Measurements from ENCODE around the gene CEP97. TPM values are rescaled to one million over a fixed set of nuclear protein-coding genes. Genes with fewer than 3 reads are reported as not detected.
A peak's percentile ranks its signal among the peaks of the same experiment; 100 is the strongest.
"Not testable (repeated sequence)": the region's sequence is repeated elsewhere in the genome, so short reads cannot be mapped to it uniquely, and the experiment has no call there.

CEP97 gene
- total RNA-seq, 1 experiment from 2014 or later = 9.2 TPM

- H3K27me3 ChIP-seq (ENCODE audit: control insufficient read depth, insufficient read depth, low read length); H3K36me3 ChIP-seq (replicated peaks; ENCODE audit: control insufficient read depth, insufficient read depth, low read length); H3K4me3 ChIP-seq (ENCODE audit: insufficient read depth, low read depth, low read length); DNase-seq: not testable (repeated sequence)
Observed at GRCh38 chr3:101691685-101692671, 32.4 kb upstream of the CEP97 start.

GRCh38 chr3:101693540-101693939 is 30.9 kb upstream of the CEP97 start:
- H3K36me3 ChIP-seq (replicated peaks; ENCODE audit: control insufficient read depth, insufficient read depth, low read length); H3K27me3 ChIP-seq (ENCODE audit: control insufficient read depth, insufficient read depth, low read length); H3K4me3 ChIP-seq (ENCODE audit: insufficient read depth, low read depth, low read length); DNase-seq: not testable (repeated sequence)

DNA sequence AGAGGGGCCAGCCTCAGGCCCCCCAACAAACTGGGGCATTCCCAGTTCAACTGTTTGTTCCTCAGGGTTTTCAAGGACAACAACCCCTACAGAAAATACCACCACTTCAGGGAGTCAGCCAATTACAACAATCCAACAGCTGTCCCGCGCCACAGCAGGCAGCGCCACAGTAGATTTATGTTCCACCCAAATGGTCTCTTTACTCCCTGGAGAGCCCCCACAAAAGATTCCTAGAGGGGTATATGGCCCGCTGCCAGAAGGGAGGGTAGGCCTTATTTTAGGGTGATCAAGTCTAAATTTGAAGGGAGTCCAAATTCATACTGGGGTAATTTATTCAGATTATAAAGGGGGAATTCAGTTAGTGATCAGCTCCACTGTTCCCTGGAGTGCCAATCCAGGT is 29.6 kb upstream of the CEP97 start:
- not testable (repeated sequence) for H3K36me3 ChIP-seq (replicated peaks; ENCODE audit: control insufficient read depth, insufficient read depth, low read length); H3K27me3 ChIP-seq (ENCODE audit: control insufficient read depth, insufficient read depth, low read length); H3K4me3 ChIP-seq (ENCODE audit: insufficient read depth, low read depth, low read length); DNase-seq

GRCh38 chr3:101695779-101696372 is 28.5 kb upstream of the CEP97 start:
- Histone ChIP-seq H3K4me3 (ENCODE audit: insufficient read depth, low read depth, low read length) (no peak overlapping the region), H3K36me3 (replicated peaks; ENCODE audit: control insufficient read depth, insufficient read depth, low read length) (no peaks in the 10 kb centered on the region), H3K27me3 (ENCODE audit: control insufficient read depth, insufficient read depth, low read length) (no peaks in the 10 kb centered on the region)
- DNase-seq = peak; percentile 21

DNA sequence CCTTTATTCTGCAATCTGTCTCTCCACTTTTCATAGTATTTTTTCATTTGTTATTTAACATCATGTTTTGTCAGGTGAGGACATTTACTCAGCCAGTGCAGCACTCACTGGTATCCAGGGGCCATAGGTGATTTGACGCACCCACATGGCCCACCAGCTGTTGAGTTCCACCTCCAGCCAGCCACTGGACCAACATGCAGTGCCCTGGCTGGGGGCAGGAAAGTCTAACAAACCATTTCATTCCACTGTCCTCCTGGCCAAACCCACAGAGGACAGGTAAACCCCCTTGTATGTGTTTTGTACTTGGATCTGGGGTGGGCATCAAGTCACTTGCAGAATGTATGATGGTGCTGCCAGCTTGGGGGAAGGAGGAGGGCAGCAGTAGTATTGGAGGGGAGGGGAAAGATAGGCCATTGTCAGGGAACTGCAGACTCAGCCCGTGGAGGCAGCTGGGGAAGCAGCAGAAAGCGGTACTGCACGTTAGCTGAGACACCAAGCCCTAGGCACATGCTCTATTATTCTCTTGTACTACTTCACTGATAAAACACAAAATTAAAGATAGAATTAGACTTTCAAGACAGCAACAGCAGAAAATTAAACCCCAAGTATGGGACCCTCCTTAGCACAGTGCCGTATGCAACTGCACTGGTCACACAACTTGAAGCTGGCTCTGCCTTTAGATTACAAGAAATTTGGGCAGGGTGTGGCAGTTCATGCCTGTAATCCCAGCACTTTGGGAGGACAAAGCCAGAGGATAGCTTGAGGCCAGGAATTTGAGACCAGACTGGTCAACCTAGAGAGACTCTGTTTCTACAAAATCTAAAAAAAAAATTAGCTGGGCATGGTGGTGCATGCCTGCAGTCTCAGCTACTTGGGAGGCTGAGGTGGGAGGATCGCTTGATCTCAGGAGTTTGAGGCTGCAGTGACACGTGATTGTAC is 22.4 kb upstream of the CEP97 start:
- H3K36me3 ChIP-seq (replicated peaks; ENCODE audit: control insufficient read depth, insufficient read depth, low read length) = no peaks in the 10 kb centered on the region
- H3K27me3 ChIP-seq (ENCODE audit: control insufficient read depth, insufficient read depth, low read length) = no peaks in the 10 kb centered on the region
- DNase-seq = no peak
- no peak overlapping the region for H3K4me3 ChIP-seq (ENCODE audit: insufficient read depth, low read depth, low read length)

DNA sequence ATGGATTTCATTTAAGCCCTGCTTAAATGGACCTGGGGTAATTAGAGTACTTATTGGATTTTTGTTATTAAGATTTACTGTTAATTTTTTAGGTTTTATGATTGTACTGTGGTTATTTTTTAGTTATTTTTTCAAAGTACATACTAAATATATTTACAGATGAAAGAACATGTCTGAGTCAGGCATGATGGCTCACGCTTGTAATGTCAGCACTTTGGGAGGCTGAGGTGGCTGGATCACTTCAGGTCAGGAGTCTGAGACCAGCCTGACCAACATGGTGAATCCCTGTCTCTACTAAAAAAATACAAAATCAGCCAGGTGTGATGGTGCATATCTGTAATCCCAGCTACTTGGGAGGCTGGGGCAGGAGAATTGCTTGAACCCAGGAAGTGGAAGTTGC is 21.7 kb upstream of the CEP97 start:
- DNase-seq = no peak
- H3K27me3 ChIP-seq (ENCODE audit: control insufficient read depth, insufficient read depth, low read length) = no peaks in the 10 kb centered on the region
- H3K4me3 ChIP-seq (ENCODE audit: insufficient read depth, low read depth, low read length) = no peak overlapping the region
- no peaks in the 10 kb centered on the region for H3K36me3 ChIP-seq (replicated peaks; ENCODE audit: control insufficient read depth, insufficient read depth, low read length)

GRCh38 chr3:101703169-101703568 is 21.2 kb upstream of the CEP97 start:
- Histone ChIP-seq H3K27me3 (ENCODE audit: control insufficient read depth, insufficient read depth, low read length) (no peaks in the 10 kb centered on the region), H3K36me3 (replicated peaks; ENCODE audit: control insufficient read depth, insufficient read depth, low read length) (no peaks in the 10 kb centered on the region), H3K4me3 (ENCODE audit: insufficient read depth, low read depth, low read length) (no peak overlapping the region)
- no peak for DNase-seq

- not testable (repeated sequence) for H3K4me3 ChIP-seq (ENCODE audit: insufficient read depth, low read depth, low read length); DNase-seq
Observed at GRCh38 chr3:101704639-101705038, 19.8 kb upstream of the CEP97 start.

DNA sequence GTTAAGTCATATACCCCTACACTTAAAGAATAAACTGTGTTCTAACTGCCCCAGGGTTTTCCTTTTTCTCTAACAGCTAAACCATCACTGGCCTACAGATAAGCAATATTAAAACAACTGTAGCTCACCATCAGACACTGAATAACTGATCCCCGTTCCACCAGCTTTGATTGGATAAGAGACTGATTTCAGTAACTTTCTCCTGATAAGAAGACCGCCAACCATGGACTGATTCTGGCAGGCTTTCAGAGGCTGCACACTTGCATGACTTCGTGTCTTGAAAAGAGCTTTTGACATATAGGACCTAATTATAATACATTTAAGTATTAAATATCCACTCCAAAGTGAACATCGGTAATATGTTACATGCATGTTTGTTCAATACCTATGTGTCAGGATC is 15.3 kb upstream of the CEP97 start:
- no peak overlapping the region for H3K4me3 ChIP-seq (ENCODE audit: insufficient read depth, low read depth, low read length)
- H3K27me3 ChIP-seq (ENCODE audit: control insufficient read depth, insufficient read depth, low read length) = no peaks in the 10 kb centered on the region
- H3K36me3 ChIP-seq (replicated peaks; ENCODE audit: control insufficient read depth, insufficient read depth, low read length) = no peaks in the 10 kb centered on the region

More at GRCh38 chr3:101704639-101705038, 19.8 kb upstream of the CEP97 start:
- H3K27me3 ChIP-seq (ENCODE audit: control insufficient read depth, insufficient read depth, low read length); H3K36me3 ChIP-seq (replicated peaks; ENCODE audit: control insufficient read depth, insufficient read depth, low read length): not testable (repeated sequence)

DNA sequence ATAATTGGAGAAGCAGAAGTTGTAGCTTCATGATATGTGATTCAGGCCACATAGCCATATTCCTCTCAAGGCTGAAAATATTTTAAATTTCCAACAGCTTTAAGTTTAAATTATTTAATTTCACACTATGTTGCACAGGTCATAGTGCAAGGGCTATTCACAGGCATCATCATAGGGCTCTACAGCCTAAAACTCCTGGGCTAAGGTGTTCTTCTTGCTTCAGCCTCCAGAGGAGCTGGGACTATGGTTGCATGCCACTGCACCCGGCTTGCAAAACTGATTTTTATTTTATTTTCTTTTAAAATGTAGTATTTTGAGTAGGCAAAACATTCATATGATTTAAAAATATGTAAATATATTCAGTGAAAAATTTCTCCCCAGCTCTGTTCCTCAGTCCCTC is 6.0 kb upstream of the CEP97 start:
- H3K4me3 ChIP-seq (ENCODE audit: insufficient read depth, low read depth, low read length) = no peak overlapping the region
- no peaks in the 10 kb centered on the region for H3K36me3 ChIP-seq (replicated peaks; ENCODE audit: control insufficient read depth, insufficient read depth, low read length)
- no peak for DNase-seq
- no peaks in the 10 kb centered on the region for H3K27me3 ChIP-seq (ENCODE audit: control insufficient read depth, insufficient read depth, low read length)

More for the DNA sequence above, 15.3 kb upstream of the CEP97 start:
- DNase-seq = no peak

DNA sequence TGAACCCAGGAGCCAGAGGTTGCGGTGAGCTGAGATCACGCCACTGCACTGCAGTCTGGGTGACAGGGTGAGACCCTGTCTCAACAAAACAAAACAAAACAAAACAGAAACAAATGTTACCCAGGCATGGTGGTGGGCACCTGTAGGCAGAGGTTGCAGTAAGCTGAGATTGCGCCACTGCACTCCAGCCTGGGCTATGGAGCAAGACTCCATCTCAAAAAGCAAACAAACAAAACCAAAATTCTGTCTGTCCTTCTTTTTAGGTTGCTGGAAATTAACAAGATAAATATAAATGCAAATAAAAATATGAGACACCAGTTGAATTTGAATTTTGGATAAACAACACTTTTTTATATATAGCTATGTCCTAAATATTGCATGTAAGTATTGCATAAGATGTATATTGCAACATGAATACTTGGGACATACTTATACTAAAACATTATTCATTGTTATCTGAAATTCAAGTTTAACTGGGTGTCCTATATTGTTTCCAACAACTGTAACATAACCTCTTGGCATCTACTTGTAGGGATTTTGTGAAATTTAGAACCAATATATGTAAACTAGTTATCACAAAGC is 4.7 kb upstream of the CEP97 start:
- no peaks in the 10 kb centered on the region for H3K36me3 ChIP-seq (replicated peaks; ENCODE audit: control insufficient read depth, insufficient read depth, low read length)
- no peak overlapping the region for H3K4me3 ChIP-seq (ENCODE audit: insufficient read depth, low read depth, low read length)
- no peaks in the 10 kb centered on the region for H3K27me3 ChIP-seq (ENCODE audit: control insufficient read depth, insufficient read depth, low read length)
- DNase-seq = no peak

DNA sequence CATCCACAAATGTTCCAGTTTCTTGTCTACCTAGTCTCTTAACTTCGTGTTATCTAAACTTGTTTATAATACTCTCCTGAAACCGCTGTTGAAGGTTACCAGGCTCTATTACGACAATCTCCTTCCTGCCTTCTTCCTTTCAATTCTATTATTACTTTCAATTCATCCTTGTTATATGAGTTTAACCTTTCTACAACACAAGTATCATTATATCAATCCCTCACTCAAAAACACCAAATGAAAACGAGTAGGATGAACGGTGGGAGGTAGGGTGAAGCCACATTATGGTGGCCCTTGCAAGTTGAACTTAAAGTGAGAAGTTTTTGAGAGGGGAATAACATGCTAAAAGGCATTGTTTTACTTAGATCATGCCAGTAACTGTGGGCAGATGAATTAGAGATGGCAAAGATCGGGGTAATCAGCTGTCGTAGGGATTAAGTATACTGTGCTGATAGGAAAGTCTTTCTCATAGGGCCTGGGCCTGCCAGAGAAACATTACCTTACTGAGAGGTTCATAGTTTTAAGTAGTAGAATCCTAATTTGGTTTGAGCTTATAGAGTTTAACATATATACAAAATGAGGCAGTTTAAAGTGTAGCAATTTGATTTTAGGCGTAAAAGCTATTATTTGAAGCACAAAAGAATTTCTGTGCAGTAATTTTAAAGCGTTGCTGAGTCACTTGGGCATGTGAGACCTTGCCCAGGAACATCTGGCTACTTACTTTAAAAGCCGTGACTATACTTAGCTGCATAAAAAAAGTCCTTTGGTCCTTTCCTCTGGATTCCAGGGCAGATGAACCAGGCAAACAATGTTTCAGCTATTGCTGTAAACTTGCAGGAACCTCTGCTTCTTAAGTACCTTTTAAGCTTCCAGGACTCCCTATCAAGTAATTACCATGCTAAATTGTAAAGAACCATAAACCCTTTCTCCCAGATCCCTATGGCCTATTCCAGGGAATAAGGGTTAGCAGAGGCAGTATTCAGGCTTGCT is 3.3 kb upstream of the CEP97 start:
- DNase-seq = no peak

DNA sequence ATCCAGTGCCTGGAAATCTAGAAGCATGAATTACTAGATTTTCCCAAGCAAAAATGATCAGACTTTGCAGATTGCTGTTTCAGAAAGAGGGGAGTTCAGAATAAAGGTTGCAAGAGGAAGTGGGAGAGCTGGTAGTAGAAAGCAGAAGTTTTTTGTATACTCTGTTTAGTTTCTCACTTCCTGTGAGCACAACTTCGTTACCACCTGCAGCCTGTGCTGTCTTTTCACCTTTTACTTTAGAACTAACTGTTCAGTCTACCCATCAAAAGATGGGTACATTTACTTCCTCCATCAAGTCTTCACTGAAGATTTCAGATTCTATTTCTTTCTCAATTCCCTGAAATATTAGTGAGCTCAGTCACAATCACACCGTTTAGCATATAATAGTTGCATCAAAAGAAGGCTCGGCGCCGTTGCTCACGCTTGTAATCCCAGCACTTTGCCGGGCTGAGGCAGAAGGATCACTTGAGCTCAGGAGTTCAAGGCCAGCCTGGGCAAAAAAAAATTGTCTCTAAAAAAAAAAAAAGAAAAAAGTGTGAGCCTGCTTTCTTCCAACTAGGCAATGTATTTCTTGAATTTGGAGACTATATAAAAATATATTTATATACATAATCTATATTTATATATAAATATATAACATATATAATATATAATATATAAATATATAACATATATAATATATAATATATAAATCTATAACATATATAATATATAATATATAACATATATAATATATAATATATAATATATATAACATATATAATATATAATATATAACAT is 1.8 kb upstream of the CEP97 start:
- Histone ChIP-seq H3K27me3 (ENCODE audit: control insufficient read depth, insufficient read depth, low read length) (no peaks in the 10 kb centered on the region), H3K4me3 (ENCODE audit: insufficient read depth, low read depth, low read length) (no peak overlapping the region), H3K36me3 (replicated peaks; ENCODE audit: control insufficient read depth, insufficient read depth, low read length) (no peaks in the 10 kb centered on the region)
- DNase-seq = no peak

More for the DNA sequence above, 3.3 kb upstream of the CEP97 start:
- no peaks in the 10 kb centered on the region for H3K36me3 ChIP-seq (replicated peaks; ENCODE audit: control insufficient read depth, insufficient read depth, low read length)
- H3K27me3 ChIP-seq (ENCODE audit: control insufficient read depth, insufficient read depth, low read length) = no peaks in the 10 kb centered on the region
- H3K4me3 ChIP-seq (ENCODE audit: insufficient read depth, low read depth, low read length) = no peak overlapping the region

Measured in H7 (cell line).